Measurements from ENCODE around the gene SHKBP1. TPM values are rescaled to one million over a fixed set of nuclear protein-coding genes. Genes with fewer than 3 reads are reported as not detected.

The SHKBP1 gene
- total and polyA plus RNA-seq, 10 of the 15 experiments (the other 5 are each of a cell fraction or from before 2014, with no cell fraction given): 2.3 to 123 (median 67.0) TPM

GRCh38 chr19:40594255-40594654, 17.6 kb downstream of the SHKBP1 start (continued):
- no peak for TF ChIP-seq SKIL (IDR thresholded peaks at IDR 0.05; ENCODE audit: low read depth, poor library complexity, severe bottlenecking)
- no peak for TF ChIP-seq HDAC2 (IDR thresholded peaks at IDR 0.05)
- TF ChIP-seq RELB (IDR thresholded peaks at IDR 0.05; ENCODE audit: low read depth): no peak
- TF ChIP-seq IRF4 (IDR thresholded peaks at IDR 0.05; ENCODE audit: low read depth, low read length): no peak
- no peak for TF ChIP-seq JUNB (IDR thresholded peaks at IDR 0.05)
- no peak for TF ChIP-seq STAT1 (conservative IDR thresholded peaks at IDR 0.05)
- TF ChIP-seq POLR2AphosphoS5 (IDR thresholded peaks at IDR 0.05; ENCODE audit: low read length): no peak
- TF ChIP-seq MTA2 (IDR thresholded peaks at IDR 0.05; ENCODE audit: low read depth): no peak
- no peak for TF ChIP-seq HCFC1 (IDR thresholded peaks at IDR 0.05; ENCODE audit: low read length)
- no peak for TF ChIP-seq IRF5 (IDR thresholded peaks at IDR 0.05; ENCODE audit: borderline replicate concordance)
